Measurements from ENCODE around the gene MUSTN1. TPM values are rescaled to one million over a fixed set of nuclear protein-coding genes. Genes with fewer than 3 reads are reported as not detected.

MUSTN1 gene
- total and polyA plus RNA-seq, 2 of the 13 experiments (the other 11 are each of a cell fraction or from before 2014, with no cell fraction given) = 0.84 to 1.4 TPM

DNA sequence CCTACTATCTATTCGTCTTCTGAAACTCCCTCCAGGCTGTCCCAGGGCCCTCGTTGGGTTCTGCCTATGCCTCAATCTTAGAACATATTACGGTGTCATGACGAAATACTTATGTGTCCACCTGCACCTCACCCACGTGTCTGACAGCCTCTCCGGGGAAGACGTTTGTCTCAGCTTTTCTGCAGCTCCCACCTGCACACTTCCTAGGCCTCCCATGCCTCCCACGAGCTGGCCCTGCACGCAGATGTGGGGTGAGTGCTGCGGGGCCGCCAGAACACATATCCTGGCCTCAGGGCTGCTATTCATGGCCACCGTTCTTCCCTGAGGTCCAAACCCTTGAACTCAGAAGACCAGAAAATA lies 7.1 kb upstream of the MUSTN1 start (continued):
- TF ChIP-seq, protein P1, sequence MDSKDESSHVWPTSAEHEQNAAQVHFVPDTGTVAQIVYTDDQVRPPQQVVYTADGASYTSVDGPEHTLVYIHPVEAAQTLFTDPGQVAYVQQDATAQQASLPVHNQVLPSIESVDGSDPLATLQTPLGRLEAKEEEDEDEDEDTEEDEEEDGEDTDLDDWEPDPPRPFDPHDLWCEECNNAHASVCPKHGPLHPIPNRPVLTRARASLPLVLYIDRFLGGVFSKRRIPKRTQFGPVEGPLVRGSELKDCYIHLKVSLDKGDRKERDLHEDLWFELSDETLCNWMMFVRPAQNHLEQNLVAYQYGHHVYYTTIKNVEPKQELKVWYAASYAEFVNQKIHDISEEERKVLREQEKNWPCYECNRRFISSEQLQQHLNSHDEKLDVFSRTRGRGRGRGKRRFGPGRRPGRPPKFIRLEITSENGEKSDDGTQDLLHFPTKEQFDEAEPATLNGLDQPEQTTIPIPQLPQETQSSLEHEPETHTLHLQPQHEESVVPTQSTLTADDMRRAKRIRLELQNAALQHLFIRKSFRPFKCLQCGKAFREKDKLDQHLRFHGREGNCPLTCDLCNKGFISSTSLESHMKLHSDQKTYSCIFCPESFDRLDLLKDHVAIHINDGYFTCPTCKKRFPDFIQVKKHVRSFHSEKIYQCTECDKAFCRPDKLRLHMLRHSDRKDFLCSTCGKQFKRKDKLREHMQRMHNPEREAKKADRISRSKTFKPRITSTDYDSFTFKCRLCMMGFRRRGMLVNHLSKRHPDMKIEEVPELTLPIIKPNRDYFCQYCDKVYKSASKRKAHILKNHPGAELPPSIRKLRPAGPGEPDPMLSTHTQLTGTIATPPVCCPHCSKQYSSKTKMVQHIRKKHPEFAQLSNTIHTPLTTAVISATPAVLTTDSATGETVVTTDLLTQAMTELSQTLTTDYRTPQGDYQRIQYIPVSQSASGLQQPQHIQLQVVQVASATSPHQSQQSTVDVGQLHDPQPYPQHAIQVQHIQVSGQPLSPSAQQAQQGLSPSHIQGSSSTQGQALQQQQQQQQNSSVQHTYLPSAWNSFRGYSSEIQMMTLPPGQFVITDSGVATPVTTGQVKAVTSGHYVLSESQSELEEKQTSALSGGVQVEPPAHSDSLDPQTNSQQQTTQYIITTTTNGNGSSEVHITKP (CRISPR knock-in tag; IDR thresholded peaks at IDR 0.05; ENCODE audit: low read depth) = no peak
- no peak for TF ChIP-seq HNRNPK (IDR thresholded peaks at IDR 0.05; ENCODE audit: low read depth, low read length, poor library complexity, severe bottlenecking)
- no peak for TF ChIP-seq ZSCAN21 (CRISPR knock-in tag; IDR thresholded peaks at IDR 0.05; ENCODE audit: borderline replicate concordance)

DNA sequence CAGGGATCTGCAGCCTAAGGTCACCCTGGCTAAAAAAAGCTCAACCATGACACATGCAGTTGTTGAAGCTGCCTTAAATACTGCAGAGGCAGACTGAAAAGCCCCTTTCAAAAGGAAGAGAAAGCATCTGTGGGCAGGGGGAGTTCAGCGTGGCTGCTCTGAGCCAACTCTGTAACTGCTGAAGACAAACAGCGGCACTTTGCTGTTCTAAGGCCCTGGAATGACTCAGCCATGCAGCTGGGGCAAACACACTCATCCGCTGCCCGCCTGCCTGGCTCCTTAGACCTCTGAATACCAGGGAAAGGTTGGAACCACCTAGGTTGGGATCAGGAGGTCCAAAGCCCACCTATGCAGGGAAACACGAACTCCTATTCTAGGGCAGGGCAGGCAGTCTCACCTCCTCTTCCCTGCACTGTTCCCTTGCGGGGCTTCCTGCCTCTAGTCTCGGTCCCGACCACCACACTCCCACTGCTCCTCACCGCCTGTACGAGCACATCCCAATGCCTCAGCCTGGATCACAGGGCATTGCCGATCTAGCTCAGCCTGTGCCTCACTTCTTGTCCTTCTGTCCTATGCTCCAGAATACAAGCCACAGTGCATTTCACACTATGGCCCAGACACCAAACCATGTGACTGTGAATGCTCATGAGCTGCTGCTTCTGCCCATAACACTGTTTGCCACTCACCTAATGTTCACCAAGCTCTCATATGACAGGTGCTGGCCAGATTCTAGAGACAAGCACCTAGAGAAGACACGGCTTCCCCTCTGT lies 6.6 kb upstream of the MUSTN1 start:
- Histone ChIP-seq H2AFZ (ENCODE audit: low read length) (no peak overlapping the region), H3K9me3 (ENCODE audit: low read length) (no peaks in the 10 kb centered on the region), H3K9ac (ENCODE audit: insufficient read depth, low read depth, low read length) (no peak overlapping the region), H3K27ac (ENCODE audit: extremely low read length, insufficient read depth, low read length) (no peak overlapping the region), H3K4me2 (ENCODE audit: low read depth, low read length) (no peak overlapping the region), H3K4me1 (ENCODE audit: insufficient read depth, low read length) (peaks cover 26% of the 10 kb centered on the region), H4K20me1 (ENCODE audit: insufficient read depth, low read length) (no peaks in the 10 kb centered on the region), H3K36me3 (replicated peaks in 1 of 2; ENCODE audit: control insufficient read depth in 1 of 2, insufficient read depth in 2 of 2, low read length in 2 of 2) (no peaks in the 10 kb centered on the region), H3K79me2 (ENCODE audit: insufficient read depth, low read length) (no peaks in the 10 kb centered on the region), H3K27me3 (ENCODE audit: control insufficient read depth in 1 of 2, insufficient read depth in 2 of 2, low read length in 2 of 2) (no peaks in the 10 kb centered on the region), H3K4me3 (replicated peaks in 1 of 3; ENCODE audit: insufficient read depth in 1 of 3, low read depth in 2 of 3, low read length in 3 of 3) (no peak overlapping the region)
- CTCF ChIA-PET (ENCODE audit: low intra/inter-chr PET ratio, low total read pairs) = no interaction called here
- intact Hi-C loops (cut with micrococcal nuclease; ENCODE audit: unreplicated experiment) = no loop called here
- DNase-seq (ENCODE audit: low spot score) (no peak), ATAC-seq (no peak), FAIRE-seq (no peak)
- POLR2A ChIA-PET = no interaction called here
- TF ChIP-seq, protein P2, sequence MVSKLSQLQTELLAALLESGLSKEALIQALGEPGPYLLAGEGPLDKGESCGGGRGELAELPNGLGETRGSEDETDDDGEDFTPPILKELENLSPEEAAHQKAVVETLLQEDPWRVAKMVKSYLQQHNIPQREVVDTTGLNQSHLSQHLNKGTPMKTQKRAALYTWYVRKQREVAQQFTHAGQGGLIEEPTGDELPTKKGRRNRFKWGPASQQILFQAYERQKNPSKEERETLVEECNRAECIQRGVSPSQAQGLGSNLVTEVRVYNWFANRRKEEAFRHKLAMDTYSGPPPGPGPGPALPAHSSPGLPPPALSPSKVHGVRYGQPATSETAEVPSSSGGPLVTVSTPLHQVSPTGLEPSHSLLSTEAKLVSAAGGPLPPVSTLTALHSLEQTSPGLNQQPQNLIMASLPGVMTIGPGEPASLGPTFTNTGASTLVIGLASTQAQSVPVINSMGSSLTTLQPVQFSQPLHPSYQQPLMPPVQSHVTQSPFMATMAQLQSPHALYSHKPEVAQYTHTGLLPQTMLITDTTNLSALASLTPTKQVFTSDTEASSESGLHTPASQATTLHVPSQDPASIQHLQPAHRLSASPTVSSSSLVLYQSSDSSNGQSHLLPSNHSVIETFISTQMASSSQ (IDR thresholded peaks at IDR 0.05; ENCODE audit: low read depth) = no peak
- TF ChIP-seq, protein P2 (CRISPR knock-in tag; IDR thresholded peaks at IDR 0.05; ENCODE audit: borderline replicate concordance) = no peak
- TF ChIP-seq, protein P3, sequence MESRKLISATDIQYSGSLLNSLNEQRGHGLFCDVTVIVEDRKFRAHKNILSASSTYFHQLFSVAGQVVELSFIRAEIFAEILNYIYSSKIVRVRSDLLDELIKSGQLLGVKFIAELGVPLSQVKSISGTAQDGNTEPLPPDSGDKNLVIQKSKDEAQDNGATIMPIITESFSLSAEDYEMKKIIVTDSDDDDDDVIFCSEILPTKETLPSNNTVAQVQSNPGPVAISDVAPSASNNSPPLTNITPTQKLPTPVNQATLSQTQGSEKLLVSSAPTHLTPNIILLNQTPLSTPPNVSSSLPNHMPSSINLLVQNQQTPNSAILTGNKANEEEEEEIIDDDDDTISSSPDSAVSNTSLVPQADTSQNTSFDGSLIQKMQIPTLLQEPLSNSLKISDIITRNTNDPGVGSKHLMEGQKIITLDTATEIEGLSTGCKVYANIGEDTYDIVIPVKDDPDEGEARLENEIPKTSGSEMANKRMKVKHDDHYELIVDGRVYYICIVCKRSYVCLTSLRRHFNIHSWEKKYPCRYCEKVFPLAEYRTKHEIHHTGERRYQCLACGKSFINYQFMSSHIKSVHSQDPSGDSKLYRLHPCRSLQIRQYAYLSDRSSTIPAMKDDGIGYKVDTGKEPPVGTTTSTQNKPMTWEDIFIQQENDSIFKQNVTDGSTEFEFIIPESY (CRISPR knock-in tag; IDR thresholded peaks at IDR 0.05) = 0 out of 2 replicates have a peak, but pooled peaks have one; percentile 58
- BruUV-seq (replicated peaks) = no TSS peak
- 97% methylated on average over 12 of the region's 12 CpGs for WGBS (ENCODE audit: low lambda C conversion rate)
- in situ Hi-C loops (cut with HindIII; ENCODE audit: extremely low pct_ligation_motif_present, low pct_unique_long_range_greater_than_20kb) = no loop called here
